GM19455 (cell line): ENCODE results near the gene CCL2.

Experiments
- ATAC-seq: cut with Tn5 transposase; IDR thresholded peaks from one replicate; pipeline ENCODE4 v1.9.1; 2021; ENCODE audit not compliant: unreplicated experiment

CCL2 gene

GRCh38 chr17:34237458-34237857 lies 17.6 kb upstream of the CCL2 start:
- no peak for ATAC-seq

GRCh38 chr17:34241062-34241461 lies 14.0 kb upstream of the CCL2 start:
- no peak for ATAC-seq

DNA sequence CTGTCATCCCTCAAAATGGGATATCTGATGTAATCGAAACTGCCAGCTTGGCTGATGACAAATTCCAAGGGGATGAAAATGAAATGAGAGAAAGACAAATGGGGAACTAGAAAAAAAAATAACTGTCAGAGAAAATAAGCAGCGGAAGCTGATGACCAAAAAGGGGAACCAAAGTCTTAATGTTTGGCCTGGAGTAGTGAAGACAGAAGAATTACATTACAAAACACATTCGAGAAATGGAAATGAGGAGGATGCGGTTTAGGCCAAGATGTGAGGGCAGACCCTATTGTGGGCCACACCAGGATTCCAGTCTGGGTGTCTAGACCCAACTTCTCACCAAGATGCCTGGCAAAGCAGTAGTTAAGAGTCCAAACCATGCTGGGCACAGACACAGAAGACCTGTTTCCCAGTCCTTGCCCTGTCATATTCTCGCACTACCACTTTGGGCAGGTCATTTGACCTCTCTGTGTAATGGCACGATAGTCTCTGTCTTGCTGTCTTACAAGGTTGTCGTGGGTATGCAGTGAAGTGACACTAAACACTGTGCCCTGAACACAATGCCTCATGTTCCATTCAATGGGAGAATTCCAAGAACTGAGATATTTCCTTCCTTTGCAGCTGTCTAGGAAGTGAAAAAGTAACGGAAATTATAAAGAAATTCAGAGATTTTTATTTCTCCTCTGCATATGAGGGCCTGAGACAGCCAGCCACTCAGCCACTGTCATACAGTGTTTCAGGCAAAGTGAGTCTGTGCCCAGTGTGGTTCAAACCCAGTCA lies 12.3 kb upstream of the CCL2 start:
- no peak for ATAC-seq

DNA sequence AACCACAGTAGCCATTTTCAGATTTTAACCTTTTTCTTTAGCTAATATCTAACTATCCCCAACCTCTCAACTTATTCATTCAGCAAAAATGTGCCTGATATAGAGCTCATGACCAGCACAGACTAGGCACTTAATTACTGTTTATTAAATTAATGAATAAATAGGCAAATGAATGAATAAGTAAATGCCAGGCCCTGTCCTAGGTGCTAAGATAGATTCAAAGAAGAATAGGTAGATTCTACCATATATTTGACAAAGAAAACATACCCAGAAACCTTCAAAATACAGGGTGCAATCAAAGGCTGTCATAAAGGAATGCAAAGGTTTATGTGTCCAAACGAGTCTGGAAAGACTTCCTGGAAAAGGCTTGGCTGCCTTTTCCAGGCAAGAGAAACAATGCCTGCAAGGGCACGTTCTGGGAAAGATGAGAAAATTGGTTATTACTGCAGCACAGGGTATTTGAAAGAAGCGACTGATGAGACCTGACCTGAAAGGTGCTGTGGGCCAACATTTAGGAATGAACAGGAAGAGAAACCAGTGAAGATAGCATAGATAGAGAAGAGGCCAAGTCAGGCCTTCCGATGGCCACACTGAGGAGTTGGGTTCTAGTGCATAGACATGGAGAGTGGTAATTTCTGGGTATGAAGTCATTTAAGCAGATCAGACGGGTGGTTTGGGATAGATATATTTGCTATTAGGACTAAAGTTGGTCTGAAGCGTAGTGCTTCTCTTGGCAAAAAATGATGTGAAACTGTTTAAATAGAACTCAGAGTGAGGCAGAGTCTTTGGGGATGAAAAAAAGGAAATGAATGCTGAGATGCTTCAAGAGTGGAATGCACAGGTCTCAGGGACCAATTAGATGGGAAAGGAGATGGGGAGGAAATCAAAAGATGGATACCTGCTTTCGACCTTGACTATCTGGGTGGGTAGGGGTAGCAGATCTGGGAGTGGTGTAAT lies 11.4 kb upstream of the CCL2 start:
- no peak for ATAC-seq

GRCh38 chr17:34245351-34245905 lies 9.7 kb upstream of the CCL2 start:
- no peak for ATAC-seq

DNA sequence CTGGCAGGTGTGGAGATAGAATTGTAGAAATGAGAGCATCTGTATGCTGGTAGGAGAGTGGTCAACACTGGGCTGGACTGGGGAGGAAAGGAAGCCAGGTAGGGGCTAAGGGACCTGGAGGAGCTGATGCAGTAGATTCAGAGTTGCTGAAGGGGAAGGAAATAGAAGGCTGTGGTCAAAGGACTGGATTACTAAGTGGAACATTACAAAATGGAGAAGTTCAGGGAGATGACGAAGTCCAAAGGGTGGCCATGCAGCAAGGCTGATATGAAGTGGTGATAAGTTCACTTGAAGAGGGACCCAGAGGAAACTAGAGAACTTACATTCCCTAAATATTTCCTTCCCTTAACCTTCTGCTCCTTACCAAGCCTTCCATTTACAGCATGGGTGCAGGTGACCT lies 8.6 kb upstream of the CCL2 start:
- no peak for ATAC-seq

DNA sequence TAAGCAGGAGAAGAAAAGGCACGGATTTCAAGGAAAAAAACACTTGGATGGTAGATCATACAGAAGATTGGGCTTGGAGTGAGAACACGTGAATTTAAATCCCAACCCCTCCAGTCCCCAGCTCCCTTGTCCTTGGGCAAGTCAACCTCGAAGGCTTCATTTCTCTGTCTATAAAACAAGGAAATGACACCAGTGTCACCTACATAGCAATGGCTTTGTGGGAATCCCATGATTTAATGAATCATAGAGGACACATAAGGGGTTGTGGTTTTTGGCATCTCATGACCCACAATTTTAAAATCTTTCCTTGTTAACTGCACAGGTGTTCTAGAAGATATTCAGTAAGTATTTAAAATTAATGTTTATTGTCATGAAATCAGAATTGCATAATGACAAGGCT lies 8.2 kb upstream of the CCL2 start:
- no peak for ATAC-seq

- no peak for ATAC-seq
Observed at GRCh38 chr17:34248511-34249024, 6.5 kb upstream of the CCL2 start.

DNA sequence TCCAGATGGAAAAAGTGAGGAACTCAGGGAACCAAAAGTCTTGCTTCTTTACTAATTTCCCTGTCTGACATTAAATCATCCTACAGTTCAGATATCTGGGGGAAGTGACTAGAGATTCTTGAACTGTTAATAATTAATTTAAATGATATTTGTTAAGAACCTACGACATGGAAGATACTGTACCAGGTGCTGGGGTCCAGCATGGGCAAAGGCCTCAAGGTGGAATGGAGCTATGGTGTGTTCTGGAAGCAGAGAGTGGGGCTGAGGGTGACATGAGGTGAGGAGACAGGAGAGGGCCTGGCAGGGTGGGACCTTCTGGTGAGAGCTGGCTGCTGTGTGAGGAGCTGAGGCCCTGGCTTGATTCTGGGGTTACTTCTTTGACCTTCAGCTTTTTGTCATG lies 6.0 kb upstream of the CCL2 start:
- no peak for ATAC-seq

DNA sequence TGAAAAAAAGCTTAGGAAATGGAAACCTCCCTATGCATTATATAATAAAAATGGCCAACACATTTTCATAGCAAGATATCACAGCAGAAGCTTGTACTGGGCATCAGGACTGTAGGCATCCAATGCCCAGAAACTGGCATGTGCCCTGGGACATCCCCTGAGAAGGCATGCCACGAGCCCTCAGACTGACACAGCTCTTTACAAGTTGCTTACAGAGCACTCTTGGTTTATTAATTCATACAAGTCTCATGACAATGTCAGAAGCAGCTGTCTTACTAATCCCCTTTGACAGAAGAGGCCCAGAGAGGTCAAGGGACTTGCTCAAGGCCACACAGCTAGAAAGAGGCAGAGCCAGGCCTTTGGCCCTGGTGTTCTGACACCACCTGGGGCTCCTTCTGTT lies 5.6 kb upstream of the CCL2 start:
- no peak for ATAC-seq

- no peak for ATAC-seq
Observed at GRCh38 chr17:34251186-34251585, 3.9 kb upstream of the CCL2 start.

DNA sequence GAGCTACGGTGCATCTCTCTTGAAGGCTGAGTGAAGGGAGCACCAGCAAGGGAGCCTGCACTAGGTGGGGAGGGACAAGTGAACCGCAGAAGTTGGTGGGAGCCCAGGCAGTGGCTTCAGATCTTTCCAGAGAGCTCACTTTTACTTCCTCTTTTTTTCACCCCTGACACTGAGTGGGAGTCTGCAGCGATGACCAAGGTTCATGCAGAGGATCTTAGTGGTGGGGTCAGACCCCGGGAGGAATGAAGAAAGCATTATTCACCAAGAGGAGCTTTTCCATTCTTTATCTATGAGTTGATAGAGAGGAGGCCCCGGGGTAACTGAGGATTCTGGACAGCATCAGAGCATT lies 3.0 kb upstream of the CCL2 start:
- ATAC-seq = no peak

- ATAC-seq = no peak
Observed at GRCh38 chr17:34252444-34253138, 2.5 kb upstream of the CCL2 start.

DNA sequence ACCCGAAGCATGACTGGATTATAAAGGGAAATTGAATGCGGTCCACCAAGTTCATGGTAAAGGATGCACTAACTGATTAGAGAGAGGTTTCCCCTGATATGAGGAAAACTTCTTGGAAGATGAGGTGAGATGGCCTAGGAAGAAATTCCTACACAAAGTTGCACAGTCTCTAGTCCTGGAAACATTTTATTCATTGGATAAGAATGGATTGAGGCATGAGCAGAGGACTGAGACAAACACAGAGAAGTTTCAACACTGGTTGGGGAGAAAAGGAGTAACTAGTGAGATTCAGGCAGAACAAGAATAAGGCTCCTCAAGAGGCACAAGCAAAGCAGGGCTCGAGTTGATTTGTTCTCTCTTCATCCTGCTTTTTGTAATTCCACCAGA lies 2.0 kb upstream of the CCL2 start:
- no peak for ATAC-seq

DNA sequence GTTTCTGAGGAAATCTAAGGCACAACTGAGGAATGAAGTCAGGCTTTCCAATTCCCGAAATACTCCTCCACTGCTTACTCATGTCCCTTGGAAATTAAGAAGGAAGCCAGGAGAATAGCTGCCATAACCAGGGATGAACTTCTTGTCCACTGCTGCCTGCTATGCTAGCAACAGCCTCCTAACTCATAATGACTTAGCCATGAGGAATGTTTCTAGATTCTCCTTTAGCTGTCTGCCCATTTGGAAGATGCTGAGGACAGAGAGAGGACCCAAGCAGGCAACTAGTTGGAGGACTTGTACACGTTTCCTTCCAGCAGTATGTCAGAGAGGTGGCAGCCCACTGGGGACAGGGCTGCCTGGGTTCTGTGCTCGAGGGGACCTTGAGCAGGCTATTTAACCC lies 939 bp upstream of the CCL2 start:
- no peak for ATAC-seq

DNA sequence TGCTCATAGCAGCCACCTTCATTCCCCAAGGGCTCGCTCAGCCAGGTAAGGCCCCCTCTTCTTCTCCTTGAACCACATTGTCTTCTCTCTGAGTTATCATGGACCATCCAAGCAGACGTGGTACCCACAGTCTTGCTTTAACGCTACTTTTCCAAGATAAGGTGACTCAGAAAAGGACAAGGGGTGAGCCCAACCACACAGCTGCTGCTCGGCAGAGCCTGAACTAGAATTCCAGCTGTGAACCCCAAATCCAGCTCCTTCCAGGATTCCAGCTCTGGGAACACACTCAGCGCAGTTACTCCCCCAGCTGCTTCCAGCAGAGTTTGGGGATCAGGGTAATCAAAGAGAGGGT lies 272 bp downstream of the CCL2 start:
- no peak for ATAC-seq

DNA sequence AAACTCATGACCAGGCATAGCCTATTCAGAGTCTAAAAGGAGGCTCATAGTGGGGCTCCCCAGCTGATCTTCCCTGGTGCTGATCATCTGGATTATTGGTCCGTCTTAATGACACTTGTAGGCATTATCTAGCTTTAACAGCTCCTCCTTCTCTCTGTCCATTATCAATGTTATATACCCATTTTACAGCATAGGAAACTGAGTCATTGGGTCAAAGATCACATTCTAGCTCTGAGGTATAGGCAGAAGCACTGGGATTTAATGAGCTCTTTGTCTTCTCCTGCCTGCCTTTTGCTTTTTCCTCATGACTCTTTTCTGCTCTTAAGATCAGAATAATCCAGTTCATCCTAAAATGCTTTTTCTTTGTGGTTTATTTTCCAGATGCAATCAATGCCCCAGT lies 756 bp downstream of the CCL2 start:
- ATAC-seq = no peak

- ATAC-seq = no peak
Observed at GRCh38 chr17:34257299-34257985, 2.4 kb downstream of the CCL2 start.

GRCh38 chr17:34257986-34258326 lies 2.9 kb downstream of the CCL2 start:
- ATAC-seq = no peak

DNA sequence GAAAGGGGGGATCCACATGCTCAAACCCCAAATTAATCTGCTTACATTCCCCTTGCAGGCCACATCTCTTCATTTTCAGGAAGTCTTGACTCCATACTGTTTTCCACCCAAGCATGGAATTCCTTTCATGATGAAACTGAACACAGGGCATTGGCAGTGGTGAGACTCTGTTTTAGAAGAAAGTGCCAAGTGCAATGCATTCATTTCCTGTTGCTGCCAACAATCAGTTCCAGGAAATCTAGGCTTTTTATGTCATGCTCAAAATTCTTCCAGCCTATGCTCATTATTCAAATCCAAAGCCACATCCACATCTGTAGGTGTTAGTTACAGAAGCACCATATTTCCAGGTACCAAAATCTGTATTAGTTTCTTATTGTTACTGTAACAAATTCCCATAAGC lies 4.1 kb downstream of the CCL2 start:
- no peak for ATAC-seq

- ATAC-seq = no peak
Observed at GRCh38 chr17:34260861-34261260, 5.8 kb downstream of the CCL2 start.
